Transverse colon (tissue), 4 donors: Measurements from ENCODE around the gene RIOK3. TPM values are rescaled to one million over a fixed set of nuclear protein-coding genes. Genes with fewer than 3 reads are reported as not detected.

Experiments used
- DNase-seq: peaks from one replicate; pipeline ENCODE4 v3.0.0-alpha.2; 2019
- H3K27ac ChIP-seq, 4 donors: fragments of 200-600 bp; sonication (generic); 2 replicates each; pipeline ENCODE4 v1.5.1; 2016 to 2018; ENCODE audit warnings: inconsistent platforms in 4 of 4
- H3K27me3 ChIP-seq: fragments of 200-600 bp; sonication (generic); 2 replicates; pipeline ENCODE4 v1.5.1; 2017; ENCODE audit warnings: inconsistent platforms
- H3K36me3 ChIP-seq, 4 donors: fragments of 200-600 bp; sonication (generic); 2 replicates each; pipeline ENCODE4 v1.5.1; 2017 to 2019; ENCODE audit warnings: inconsistent platforms in 4 of 4
- H3K4me1 ChIP-seq, 4 donors: fragments of 200-600 bp; sonication (generic); 2 replicates each; pipeline ENCODE4 v1.5.1; 2017 to 2020; ENCODE audit warnings: inconsistent platforms in 4 of 4
- H3K4me3 ChIP-seq, 4 donors: fragments of 200-600 bp; sonication (generic); 1 replicate in 1 of 4; 2 replicates in 3 of 4; pipeline versions ENCODE4 v1.5.1 to v1.6.1; 2017 to 2019; ENCODE audit warnings: inconsistent platforms in 4 of 4
- H3K9me3 ChIP-seq, 2 donors: fragments of 200-600 bp; sonication (generic); 2 replicates each; pipeline ENCODE4 v1.5.1; 2017 to 2019; ENCODE audit warnings: inconsistent platforms in 2 of 2
- EP300 ChIP-seq: sonication (generic); formaldehyde crosslinking; IDR thresholded peaks from one replicate; pipeline ENCODE4 v1.6.1; 2017; ENCODE audit warnings: antibody characterized with exemption, low read depth
- POLR2A ChIP-seq: fragments of 450-650 bp; IDR thresholded peaks from one replicate; pipeline ENCODE4 v1.6.1; 2016; ENCODE audit warnings: antibody characterized with exemption, mild to moderate bottlenecking, moderate library complexity
- POLR2AphosphoS5 ChIP-seq, 3 donors: sonication (generic); formaldehyde crosslinking; IDR thresholded peaks; one replicate each; pipeline ENCODE4 v1.6.1; 2016; ENCODE audit warnings: antibody characterized with exemption in 3 of 3
- WGBS, 2 donors: methylation state at CpG; one replicate each; pipeline ENCODE4 v1.1.5; 2018; ENCODE audit warnings: low coverage in 1 of 2; 5-methylcytosine and 5-hydroxymethylcytosine counted together
- in situ Hi-C, 4 donors: fragments of 200-750 bp; cut with MboI; loops; one replicate each; pipeline versions ENCODE4 v1.15.0 to v1.15.1; 2017; ENCODE audit warnings: low sequenced_read_pairs in 3 of 4, low pct_ligation_motif_present in 1 of 4, low pct_unique_long_range_greater_than_20kb in 1 of 4
- intact Hi-C: fragments of 100-400 bp; cut with DNase I; formaldehyde crosslinking; loops from one replicate; pipeline ENCODE4 v1.15.1; 2023; ENCODE audit warnings: low total_unique reads
- total RNA-seq, 4 donors: library from RNA; depleted of rRNA; stranded (reverse); fragments of >200 nt; gene quantifications; one replicate each; pipeline ENCODE4 v1.1.0, GENCODE V29; 2016
- TF ChIP-seq, protein P1 (sequence below), 5 experiments: fragments of 200-600 bp in 3 of 5; fragments of 450-650 bp in 2 of 5; sonication (generic) in 3 of 5; IDR thresholded peaks; 1 replicate in 2 of 5; 2 replicates in 3 of 5; pipeline ENCODE4 v1.5.1; 2016 to 2017; ENCODE audit warnings: antibody characterized with exemption in 5 of 5, inconsistent platforms in 3 of 5, mild to moderate bottlenecking in 2 of 5, moderate library complexity in 1 of 5

RIOK3 gene
- total RNA-seq, 4 donors from 2014 or later = 33.0 to 182 (median 152) TPM

DNA sequence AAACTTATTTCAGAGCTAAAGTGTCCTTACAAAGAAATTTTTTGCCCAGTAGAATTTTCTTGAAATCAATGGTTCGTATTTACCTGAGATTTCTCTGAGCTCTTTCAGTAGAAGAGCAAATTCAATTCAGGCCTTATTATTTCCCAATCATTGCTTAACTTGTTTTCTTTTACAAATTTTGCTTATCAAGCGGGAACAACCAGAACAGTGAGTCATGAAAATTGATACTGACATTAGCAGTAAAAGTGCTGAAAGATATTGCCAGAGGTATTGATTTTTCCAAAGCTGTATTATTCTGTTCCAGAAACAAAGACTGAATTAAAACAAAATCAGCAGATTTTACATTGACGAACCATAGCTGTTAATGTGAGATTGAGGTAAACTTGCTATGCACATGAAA lies 10.1 kb upstream of the RIOK3 start:
- in situ Hi-C loops = no loop called here
- TF ChIP-seq POLR2AphosphoS5 (IDR thresholded peaks at IDR 0.05) (no peak), EP300 (no peak), POLR2A (no peak)
- TF ChIP-seq, protein P1, sequence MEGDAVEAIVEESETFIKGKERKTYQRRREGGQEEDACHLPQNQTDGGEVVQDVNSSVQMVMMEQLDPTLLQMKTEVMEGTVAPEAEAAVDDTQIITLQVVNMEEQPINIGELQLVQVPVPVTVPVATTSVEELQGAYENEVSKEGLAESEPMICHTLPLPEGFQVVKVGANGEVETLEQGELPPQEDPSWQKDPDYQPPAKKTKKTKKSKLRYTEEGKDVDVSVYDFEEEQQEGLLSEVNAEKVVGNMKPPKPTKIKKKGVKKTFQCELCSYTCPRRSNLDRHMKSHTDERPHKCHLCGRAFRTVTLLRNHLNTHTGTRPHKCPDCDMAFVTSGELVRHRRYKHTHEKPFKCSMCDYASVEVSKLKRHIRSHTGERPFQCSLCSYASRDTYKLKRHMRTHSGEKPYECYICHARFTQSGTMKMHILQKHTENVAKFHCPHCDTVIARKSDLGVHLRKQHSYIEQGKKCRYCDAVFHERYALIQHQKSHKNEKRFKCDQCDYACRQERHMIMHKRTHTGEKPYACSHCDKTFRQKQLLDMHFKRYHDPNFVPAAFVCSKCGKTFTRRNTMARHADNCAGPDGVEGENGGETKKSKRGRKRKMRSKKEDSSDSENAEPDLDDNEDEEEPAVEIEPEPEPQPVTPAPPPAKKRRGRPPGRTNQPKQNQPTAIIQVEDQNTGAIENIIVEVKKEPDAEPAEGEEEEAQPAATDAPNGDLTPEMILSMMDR (IDR thresholded peaks at IDR 0.05) = no peak

GRCh38 chr18:23448291-23448690 lies 4.8 kb upstream of the RIOK3 start:
- Histone ChIP-seq H3K9me3 (no peaks in the 10 kb centered on the region), H3K27me3 (no peaks in the 10 kb centered on the region), H3K4me3 (no peak overlapping the region), H3K4me1 (peaks cover 0 to 14% (median 7%) of the 10 kb centered on the region in 4 donors), H3K36me3 (no peaks in the 10 kb centered on the region), H3K27ac (no peak overlapping the region)
- no peak for DNase-seq
- intact Hi-C loops (no loop called here), in situ Hi-C loops (no loop called here)
- TF ChIP-seq, protein P1 (IDR thresholded peaks at IDR 0.05) = no peak
- WGBS, 2 donors = 86 to 98% methylated on average over 1 of the region's 1 CpG

More for the DNA sequence above, 10.1 kb upstream of the RIOK3 start:
- intact Hi-C loops = no loop called here
- Histone ChIP-seq H3K27me3 (no peaks in the 10 kb centered on the region), H3K4me1 (peaks cover 0 to 10% (median 4%) of the 10 kb centered on the region in 4 donors), H3K9me3 (no peaks in the 10 kb centered on the region), H3K36me3 (no peaks in the 10 kb centered on the region), H3K27ac (no peak overlapping the region), H3K4me3 (no peak overlapping the region)
- WGBS, 2 donors = 87 to 91% methylated on average over 3 of the region's 3 CpGs
- DNase-seq = no peak

GRCh38 chr18:23450022-23450421 lies 3.1 kb upstream of the RIOK3 start:
- intact Hi-C loops = no loop called here
- TF ChIP-seq, protein P1 (IDR thresholded peaks at IDR 0.05) = no peak
- TF ChIP-seq POLR2A (no peak), EP300 (no peak), POLR2AphosphoS5 (IDR thresholded peaks at IDR 0.05) (no peak)
- Histone ChIP-seq H3K4me3 (no peak overlapping the region), H3K9me3 (no peaks in the 10 kb centered on the region), H3K27me3 (no peaks in the 10 kb centered on the region), H3K27ac (no peak overlapping the region), H3K36me3 (no peaks in the 10 kb centered on the region), H3K4me1 (peaks cover 0 to 24% (median 19%) of the 10 kb centered on the region in 4 donors)
- no peak for DNase-seq
- in situ Hi-C loops = no loop called here
- WGBS, 2 donors = 69 to 73% methylated on average over 4 of the region's 4 CpGs

DNA sequence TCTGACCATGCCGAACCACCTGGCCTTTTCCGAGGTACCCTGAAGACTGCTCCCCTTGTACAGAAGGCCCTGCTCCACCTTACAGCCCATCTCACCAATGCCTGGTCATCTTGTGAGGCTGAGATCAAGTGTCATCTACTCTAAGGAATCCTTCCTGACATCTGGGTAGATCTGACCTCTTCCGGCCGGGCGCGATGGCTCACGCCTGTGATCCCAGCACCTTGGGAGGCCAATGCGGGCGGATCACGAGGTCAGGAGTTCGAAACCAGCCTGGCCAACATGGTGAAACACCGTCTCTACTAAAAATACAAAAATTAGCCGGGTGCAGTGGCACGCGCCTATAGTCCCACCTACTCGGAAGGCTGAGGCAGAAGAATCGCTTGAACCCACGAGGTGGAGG lies 2.1 kb upstream of the RIOK3 start:
- Histone ChIP-seq H3K9me3 (no peaks in the 10 kb centered on the region), H3K27ac (no peak overlapping the region), H3K36me3 (no peaks in the 10 kb centered on the region), H3K4me1 (peaks cover 0 to 31% (median 27%) of the 10 kb centered on the region in 4 donors), H3K4me3 (no peak overlapping the region), H3K27me3 (no peaks in the 10 kb centered on the region)
- no peak for TF ChIP-seq EP300
- TF ChIP-seq POLR2AphosphoS5 (IDR thresholded peaks at IDR 0.05) = no peak
- TF ChIP-seq POLR2A = no peak
- TF ChIP-seq, protein P1 (IDR thresholded peaks at IDR 0.05) = no peak
- intact Hi-C loops = no loop called here
- no peak for DNase-seq
- in situ Hi-C loops = no loop called here
- 88 to 92% methylated on average over 9 to 18 of the region's 18 CpGs for WGBS, 2 donors
